Measurements from ENCODE around the gene MAPK8IP2. TPM values are rescaled to one million over a fixed set of nuclear protein-coding genes. Genes with fewer than 3 reads are reported as not detected.
A peak's percentile ranks its signal among the peaks of the same experiment; 100 is the strongest.

Gene MAPK8IP2
- total RNA-seq, 6 donors from 2014 or later: 1.0 to 5.5 (median 3.4) TPM

DNA sequence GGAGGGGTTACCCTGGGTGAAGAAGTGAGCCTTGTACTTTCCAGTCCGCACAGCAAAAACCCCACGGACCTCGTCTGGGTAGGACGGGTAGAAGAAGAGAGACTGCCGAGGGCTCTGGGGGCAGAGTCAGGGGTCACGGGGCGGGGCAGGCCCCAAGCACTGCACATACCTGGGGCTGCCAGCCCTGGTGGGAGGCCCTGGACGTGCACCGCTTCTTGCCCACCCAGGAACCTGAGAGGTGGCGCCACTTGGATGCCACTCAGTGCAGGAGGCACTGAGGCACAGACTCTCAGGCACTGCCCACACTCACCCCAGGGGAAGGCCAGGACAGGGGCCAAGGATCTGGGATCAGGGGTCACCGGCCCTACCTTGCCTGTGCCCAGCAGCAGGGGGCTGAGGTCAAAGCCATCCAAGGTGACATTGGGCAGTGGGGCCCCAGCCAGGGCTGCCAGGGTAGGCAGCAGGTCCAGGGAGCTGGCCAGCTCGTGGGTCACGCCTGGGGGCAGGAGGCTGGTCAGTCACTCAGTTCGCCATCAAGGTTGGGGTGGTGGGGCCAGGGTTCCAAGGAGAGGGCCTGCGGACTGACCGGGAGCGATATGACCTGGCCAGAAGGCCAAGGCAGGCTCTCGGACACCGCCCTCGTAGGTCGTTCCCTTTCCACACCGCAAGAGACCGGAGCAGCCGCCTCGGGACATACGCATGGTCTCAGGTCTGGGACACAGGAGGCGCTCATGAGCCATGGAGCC, 25.1 kb downstream of the MAPK8IP2 start:
- Histone ChIP-seq H3K27ac (no peak overlapping the region), H3K36me3 (peaks cover 0 to 23% (median 6%) of the 10 kb centered on the region in 4 donors), H3K9me3 (no peaks in the 10 kb centered on the region), H3K27me3 (no peaks in the 10 kb centered on the region), H3K4me1 (peaks cover 27 to 46% (median 37%) of the 10 kb centered on the region in 4 donors), H3K4me3 (no peak overlapping the region)
- ATAC-seq (ENCODE audit: low FRiP score in 2 of 2) (no peak), DNase-seq (peak in 1 of 2 donors; percentile 76)
- TF ChIP-seq, protein P1, sequence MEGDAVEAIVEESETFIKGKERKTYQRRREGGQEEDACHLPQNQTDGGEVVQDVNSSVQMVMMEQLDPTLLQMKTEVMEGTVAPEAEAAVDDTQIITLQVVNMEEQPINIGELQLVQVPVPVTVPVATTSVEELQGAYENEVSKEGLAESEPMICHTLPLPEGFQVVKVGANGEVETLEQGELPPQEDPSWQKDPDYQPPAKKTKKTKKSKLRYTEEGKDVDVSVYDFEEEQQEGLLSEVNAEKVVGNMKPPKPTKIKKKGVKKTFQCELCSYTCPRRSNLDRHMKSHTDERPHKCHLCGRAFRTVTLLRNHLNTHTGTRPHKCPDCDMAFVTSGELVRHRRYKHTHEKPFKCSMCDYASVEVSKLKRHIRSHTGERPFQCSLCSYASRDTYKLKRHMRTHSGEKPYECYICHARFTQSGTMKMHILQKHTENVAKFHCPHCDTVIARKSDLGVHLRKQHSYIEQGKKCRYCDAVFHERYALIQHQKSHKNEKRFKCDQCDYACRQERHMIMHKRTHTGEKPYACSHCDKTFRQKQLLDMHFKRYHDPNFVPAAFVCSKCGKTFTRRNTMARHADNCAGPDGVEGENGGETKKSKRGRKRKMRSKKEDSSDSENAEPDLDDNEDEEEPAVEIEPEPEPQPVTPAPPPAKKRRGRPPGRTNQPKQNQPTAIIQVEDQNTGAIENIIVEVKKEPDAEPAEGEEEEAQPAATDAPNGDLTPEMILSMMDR (IDR thresholded peaks at IDR 0.05): no peak
- TF ChIP-seq EP300 (IDR thresholded peaks at IDR 0.05) (no peak), POLR2A (IDR thresholded peaks at IDR 0.05) (no peak), POLR2AphosphoS5 (IDR thresholded peaks at IDR 0.05) (no peak)
- 94 to 95% methylated on average over 13 to 27 of the region's 27 CpGs for WGBS, 2 donors

DNA sequence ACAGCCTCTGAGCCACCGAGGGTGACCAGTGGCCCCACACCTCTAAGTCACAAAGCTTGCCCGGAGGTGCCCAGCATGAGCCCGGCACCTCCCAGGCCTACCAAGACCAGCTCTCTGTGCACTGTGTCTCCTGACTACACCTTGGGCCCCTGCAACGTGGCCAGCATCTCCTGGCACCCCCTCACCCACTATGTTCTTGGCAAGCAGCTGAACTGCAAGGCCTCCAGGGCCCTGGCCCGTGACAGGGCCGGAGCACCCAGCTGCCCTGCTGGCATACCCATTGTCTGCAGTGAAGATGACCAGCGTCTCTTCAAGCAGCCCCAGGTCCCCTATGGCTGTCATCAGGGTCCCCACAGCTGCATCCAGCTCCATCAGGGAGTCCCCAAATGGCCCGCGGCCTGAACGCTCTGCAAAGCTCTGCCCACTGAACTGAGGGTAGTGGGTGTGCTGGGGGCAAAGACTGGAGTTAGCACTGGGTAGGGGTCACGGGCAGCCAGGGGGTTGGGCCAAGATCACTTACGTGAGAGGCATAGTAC, 25.8 kb downstream of the MAPK8IP2 start:
- H3K27me3 ChIP-seq: no peaks in the 10 kb centered on the region
- no peaks in the 10 kb centered on the region for H3K9me3 ChIP-seq
- WGBS, 2 donors: 79 to 80% methylated on average over 6 of the region's 12 CpGs
- H3K4me1 ChIP-seq: peaks cover 21 to 40% (median 31%) of the 10 kb centered on the region in 4 donors
- TF ChIP-seq, protein P1 (IDR thresholded peaks at IDR 0.05): no peak
- no peak for TF ChIP-seq POLR2AphosphoS5 (IDR thresholded peaks at IDR 0.05)
- TF ChIP-seq POLR2A (IDR thresholded peaks at IDR 0.05): no peak
- TF ChIP-seq EP300 (IDR thresholded peaks at IDR 0.05): no peak
- ATAC-seq (ENCODE audit: low FRiP score in 2 of 2) (no peak), DNase-seq (peak in 1 of 2 donors; percentile 68)
- H3K4me3 ChIP-seq: no peak overlapping the region
- peaks cover 0 to 23% (median 6%) of the 10 kb centered on the region in 4 donors for H3K36me3 ChIP-seq
- H3K27ac ChIP-seq: peak overlapping the region in 1 of 4 donors; percentile 89

DNA sequence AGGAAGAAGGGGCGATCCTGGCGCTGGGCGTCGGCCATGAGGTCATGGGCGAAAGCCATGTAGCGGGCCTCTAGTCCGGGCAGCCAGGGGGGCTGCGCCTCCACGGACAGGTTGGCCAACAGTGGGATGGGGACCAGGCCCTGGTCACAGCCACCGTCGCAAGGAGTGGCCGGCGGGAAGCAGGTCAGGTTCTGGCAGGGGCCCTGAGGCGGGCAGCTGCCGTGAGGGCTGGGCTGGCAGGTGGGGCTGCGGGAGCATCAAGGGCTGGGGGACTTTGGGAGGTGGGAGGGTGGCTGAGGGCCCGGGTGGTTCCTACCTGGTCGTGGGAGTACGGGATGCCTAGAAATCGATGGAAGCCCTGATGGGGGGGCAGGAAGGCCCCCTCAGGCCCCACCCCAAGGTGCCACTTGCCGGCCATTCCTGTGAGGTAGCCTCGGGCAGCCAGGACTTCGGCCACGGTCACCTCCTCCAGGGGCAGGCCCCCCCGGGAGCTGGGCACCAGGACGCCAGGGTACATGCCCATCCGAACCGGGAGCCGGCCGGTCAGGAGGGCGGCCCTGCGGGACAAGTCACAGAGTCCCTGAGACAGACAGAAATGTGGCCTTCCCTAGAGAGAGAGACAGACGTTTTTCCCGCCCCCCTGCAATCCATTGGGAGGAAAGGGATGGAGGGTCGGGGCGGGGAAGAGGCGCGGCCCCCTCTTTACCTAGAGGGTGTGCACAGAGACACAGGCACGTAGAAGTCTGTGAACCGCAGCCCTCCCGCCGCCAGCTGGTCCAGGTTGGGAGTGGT, 26.5 kb downstream of the MAPK8IP2 start:
- Histone ChIP-seq H3K4me1 (peaks cover 14 to 33% (median 24%) of the 10 kb centered on the region in 4 donors), H3K36me3 (peaks cover 0 to 23% (median 6%) of the 10 kb centered on the region in 4 donors), H3K4me3 (peak overlapping the region; percentile 57 to 92 (median 79)), H3K27me3 (no peaks in the 10 kb centered on the region), H3K27ac (peak overlapping the region; percentile 77 to 90 (median 88)), H3K9me3 (no peaks in the 10 kb centered on the region)
- DNase-seq: peak in 1 of 2 donors; percentile 86
- WGBS, 2 donors: 86 to 90% methylated on average over 30 to 42 of the region's 42 CpGs
- ATAC-seq (ENCODE audit: low FRiP score in 2 of 2): no peak
- TF ChIP-seq, protein P1 (IDR thresholded peaks at IDR 0.05): no peak
- TF ChIP-seq EP300 (IDR thresholded peaks at IDR 0.05): no peak
- TF ChIP-seq POLR2A (IDR thresholded peaks at IDR 0.05): no peak
- TF ChIP-seq POLR2AphosphoS5 (IDR thresholded peaks at IDR 0.05): no peak

- Histone ChIP-seq H3K36me3 (peaks cover 0 to 23% (median 6%) of the 10 kb centered on the region in 4 donors), H3K4me3 (peak within 1 kb of the TSS; percentile 57 to 92 (median 79)), H3K27me3 (no peaks in the 10 kb centered on the region), H3K9me3 (no peaks in the 10 kb centered on the region), H3K27ac (peak within 1 kb of the TSS; percentile 77 to 90 (median 88)), H3K4me1 (peaks cover 8 to 25% (median 17%) of the 10 kb centered on the region in 4 donors)
- TF ChIP-seq POLR2AphosphoS5 (IDR thresholded peaks at IDR 0.05) (peak; percentile 11 to 65), POLR2A (IDR thresholded peaks at IDR 0.05) (peak in 2 of 4 donors; percentile 24 to 71), EP300 (IDR thresholded peaks at IDR 0.05) (no peak)
- TF ChIP-seq, protein P1 (IDR thresholded peaks at IDR 0.05): peak in 5 of 6 experiments; percentile 8 to 55 (median 43)
- WGBS, 2 donors: 0 to 9% methylated on average over 2 to 32 of the region's 88 CpGs
- peak; percentile 87 to 95 for DNase-seq
- peak; percentile 91 to 97 for ATAC-seq (ENCODE audit: low FRiP score in 2 of 2)
Observed at GRCh38 chr22:50627642-50628542, 27.3 kb downstream of the MAPK8IP2 start, which contains the start of gene ARSA. Gene ARSA (minus strand): TSS chr22:50628152. CDS start chr22:50627779, 373 bp downstream.
